HL-60 (cell line): ENCODE results near the gene CHCHD3.

Experiments
- GABPA ChIP-seq: IDR thresholded peaks from 2 replicates; pipeline ENCODE4 v1.6.1; 2012; ENCODE audit warnings: low read depth
- TF ChIP-seq, protein P1 (sequence below): IDR thresholded peaks from one replicate; pipeline ENCODE4 v1.5.1; 2011; ENCODE audit warnings: low read length, control low read depth, inconsistent platforms; ENCODE audit not compliant: insufficient read depth

DNA sequence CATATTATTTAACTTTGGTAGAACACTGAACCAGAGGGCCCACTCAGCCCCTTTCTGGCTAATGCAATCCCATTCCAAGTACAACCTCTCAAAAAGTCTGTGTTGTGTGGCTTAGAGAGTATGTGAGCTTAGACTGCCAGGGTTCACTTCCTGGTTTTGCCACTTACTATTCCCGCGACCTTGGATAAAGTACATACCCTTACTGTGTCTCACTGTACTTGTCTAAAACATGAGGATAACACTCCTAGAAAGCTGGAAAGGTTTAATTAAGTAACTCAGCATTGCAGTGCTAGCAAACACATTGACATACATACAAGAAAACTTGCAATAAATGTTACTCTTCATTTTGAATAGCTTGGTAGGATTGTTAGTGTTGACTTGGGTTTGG, 215.8 kb downstream of the CHCHD3 start:
- TF ChIP-seq, protein P1, sequence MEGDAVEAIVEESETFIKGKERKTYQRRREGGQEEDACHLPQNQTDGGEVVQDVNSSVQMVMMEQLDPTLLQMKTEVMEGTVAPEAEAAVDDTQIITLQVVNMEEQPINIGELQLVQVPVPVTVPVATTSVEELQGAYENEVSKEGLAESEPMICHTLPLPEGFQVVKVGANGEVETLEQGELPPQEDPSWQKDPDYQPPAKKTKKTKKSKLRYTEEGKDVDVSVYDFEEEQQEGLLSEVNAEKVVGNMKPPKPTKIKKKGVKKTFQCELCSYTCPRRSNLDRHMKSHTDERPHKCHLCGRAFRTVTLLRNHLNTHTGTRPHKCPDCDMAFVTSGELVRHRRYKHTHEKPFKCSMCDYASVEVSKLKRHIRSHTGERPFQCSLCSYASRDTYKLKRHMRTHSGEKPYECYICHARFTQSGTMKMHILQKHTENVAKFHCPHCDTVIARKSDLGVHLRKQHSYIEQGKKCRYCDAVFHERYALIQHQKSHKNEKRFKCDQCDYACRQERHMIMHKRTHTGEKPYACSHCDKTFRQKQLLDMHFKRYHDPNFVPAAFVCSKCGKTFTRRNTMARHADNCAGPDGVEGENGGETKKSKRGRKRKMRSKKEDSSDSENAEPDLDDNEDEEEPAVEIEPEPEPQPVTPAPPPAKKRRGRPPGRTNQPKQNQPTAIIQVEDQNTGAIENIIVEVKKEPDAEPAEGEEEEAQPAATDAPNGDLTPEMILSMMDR = no peak
- no peak for TF ChIP-seq GABPA
